T-helper 1 cell treated with Interleukin-12 subunit alpha and Interleukin-12 subunit beta and Interleukin-4 antibody, amounts not matched to agents 30 ng/mL and 1 ng/mL, for 36 hours (primary cell): ENCODE data around the gene PLEKHJ1. TPM values are rescaled to one million over a fixed set of nuclear protein-coding genes. Genes with fewer than 3 reads are reported as not detected.

Experiments used
- intact Hi-C: fragments of 100-400 bp; cut with micrococcal nuclease; formaldehyde crosslinking; loops from one replicate; pipeline ENCODE4 v1.15.1; 2024
- total RNA-seq: library from RNA; stranded (reverse); gene quantifications from 2 replicates; pipeline ENCODE4 v1.2.3, GENCODE V29; 2022

PLEKHJ1 gene
- total RNA-seq, 1 donor from 2014 or later = 65.7 TPM

DNA sequence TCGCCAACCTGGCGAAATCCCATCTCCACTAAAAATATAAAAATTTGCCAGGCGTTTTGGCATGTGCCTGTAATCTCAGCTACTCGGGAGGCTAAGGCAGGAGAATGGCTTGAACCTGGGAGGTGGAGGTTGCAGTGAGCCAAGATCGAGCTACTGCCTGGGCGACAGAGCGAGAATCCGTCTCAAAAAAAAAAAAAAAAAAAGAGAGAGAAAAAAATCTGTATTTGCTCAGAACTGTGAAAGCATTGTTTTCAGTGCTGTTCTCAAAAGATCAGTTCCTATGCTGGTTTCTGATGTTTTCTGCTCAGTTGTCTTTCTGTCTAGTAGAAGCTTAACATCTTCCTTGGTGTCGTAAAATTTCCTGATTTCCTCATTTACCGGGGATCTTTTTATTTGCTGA lies 3.0 kb upstream of the PLEKHJ1 start:
- intact Hi-C loops = loop anchor here (5.0 kb wide), 1 partner anchor 218 kb away; the partner anchor contains the start of gene LMNB2

GRCh38 chr19:2237869-2238153 lies 1.7 kb upstream of the PLEKHJ1 start:
- intact Hi-C loops = loop anchor here (1.0 to 5.0 kb wide), 3 partner anchors 141 to 383 kb away; partner anchors contain the start of genes IZUMO4, LMNB2 and MOB3A

- intact Hi-C loops = loop anchor here (1.0 to 5.0 kb wide), 3 partner anchors 140 to 384 kb away; partner anchors contain the start of genes IZUMO4, LMNB2 and MOB3A
Observed at GRCh38 chr19:2237051-2237868, 1.1 kb upstream of the PLEKHJ1 start.

DNA sequence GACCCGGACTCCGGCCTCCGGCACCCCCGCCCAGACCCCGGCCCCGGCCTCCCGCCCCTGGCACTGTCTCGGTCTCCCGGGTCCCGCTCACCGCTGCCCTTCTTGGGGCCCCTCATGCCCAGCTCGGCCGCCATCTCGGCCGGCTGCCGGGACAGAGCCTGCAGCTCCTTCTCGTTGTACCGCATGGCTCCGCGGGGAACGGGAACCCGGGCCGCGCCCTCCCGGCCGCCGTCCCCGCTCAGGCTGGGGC lies 140 bp downstream of the PLEKHJ1 start:
- intact Hi-C loops = loop anchor here (1.0 to 5.0 kb wide), 12 partner anchors 22 to 401 kb away; partner anchors contain the start of genes AP3D1, IZUMO4, LMNB2 and MOB3A

GRCh38 chr19:2235381-2236063 lies 607 bp downstream of the PLEKHJ1 start:
- intact Hi-C loops = loop anchor here (1.0 to 5.0 kb wide), 12 partner anchors 23 to 402 kb away; partner anchors contain the start of genes AP3D1, IZUMO4, LMNB2 and MOB3A

GRCh38 chr19:2234996-2235380 lies 1.1 kb downstream of the PLEKHJ1 start:
- intact Hi-C loops = loop anchor here (5.0 kb wide), 1 partner anchor 222 kb away; the partner anchor contains the start of gene LMNB2

- intact Hi-C loops = no loop called here
Observed at GRCh38 chr19:2233601-2234280, 2.4 kb downstream of the PLEKHJ1 start.

GRCh38 chr19:2232286-2233151 lies 3.6 kb downstream of the PLEKHJ1 start:
- intact Hi-C loops = no loop called here

GRCh38 chr19:2231621-2232221 lies 4.4 kb downstream of the PLEKHJ1 start:
- intact Hi-C loops = no loop called here

DNA sequence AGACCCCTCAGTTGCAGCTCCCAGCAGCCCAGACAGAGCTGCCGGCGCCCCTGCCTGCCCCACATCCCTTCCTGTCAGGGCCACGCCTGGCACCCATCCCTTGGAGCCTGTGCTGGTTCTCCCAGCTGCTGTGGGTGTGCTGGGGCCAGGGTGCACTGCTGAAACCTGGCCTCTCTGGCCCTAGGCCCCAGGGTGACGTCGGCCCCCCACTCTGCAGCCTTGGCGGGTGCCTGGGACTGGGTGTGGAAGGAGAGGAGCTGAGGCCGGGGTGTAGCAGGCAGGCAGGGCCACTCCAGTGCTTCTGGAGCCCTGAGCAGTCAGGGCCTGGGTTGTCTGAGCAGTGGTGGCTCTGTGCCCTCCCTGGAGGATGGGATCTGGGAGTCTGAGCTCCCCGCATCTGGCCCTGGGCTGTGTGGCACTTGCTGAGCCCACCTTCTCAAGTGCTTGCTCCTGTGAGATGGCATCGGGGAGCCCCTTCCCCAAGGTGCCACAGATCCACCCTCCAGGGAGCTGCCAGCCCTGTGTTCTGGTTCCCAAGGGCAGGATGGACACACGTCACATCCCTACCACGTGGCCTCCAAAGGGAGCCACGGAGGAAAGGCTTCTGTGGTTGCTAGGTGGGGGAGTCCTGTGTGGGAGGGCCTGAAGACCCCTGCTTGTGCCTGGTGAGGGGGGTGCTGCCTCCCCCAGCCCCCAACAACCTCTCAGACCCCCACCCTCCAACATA lies 5.2 kb downstream of the PLEKHJ1 start:
- intact Hi-C loops = no loop called here

DNA sequence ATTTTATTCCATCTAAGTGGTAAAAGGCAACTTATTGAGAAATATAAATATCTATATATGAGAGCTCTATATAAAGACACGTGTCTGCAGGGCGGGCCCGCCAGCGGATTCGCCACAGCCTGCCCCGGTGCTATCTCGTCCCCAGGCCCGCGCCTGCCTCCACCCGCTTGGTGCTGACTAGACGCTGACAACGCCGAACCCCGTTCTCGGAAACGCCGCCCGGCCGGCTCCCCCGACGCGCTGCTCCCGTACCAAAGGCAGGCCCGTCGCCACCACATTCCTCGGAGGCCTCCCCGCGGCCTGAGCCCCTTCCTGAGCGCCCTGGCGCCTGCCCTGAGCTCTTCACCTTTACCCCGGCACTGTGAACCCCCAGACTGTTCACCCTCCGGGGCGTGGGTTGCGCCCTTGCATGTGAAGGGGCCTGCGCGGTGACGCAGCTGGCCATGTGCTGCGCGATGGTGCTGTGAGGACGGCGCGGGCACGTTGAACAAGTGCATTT lies 6.0 kb downstream of the PLEKHJ1 start:
- intact Hi-C loops = no loop called here

- intact Hi-C loops = no loop called here
Observed at GRCh38 chr19:2229103-2230032, 6.8 kb downstream of the PLEKHJ1 start.

GRCh38 chr19:2228157-2229030 lies 7.7 kb downstream of the PLEKHJ1 start:
- intact Hi-C loops = no loop called here

DNA sequence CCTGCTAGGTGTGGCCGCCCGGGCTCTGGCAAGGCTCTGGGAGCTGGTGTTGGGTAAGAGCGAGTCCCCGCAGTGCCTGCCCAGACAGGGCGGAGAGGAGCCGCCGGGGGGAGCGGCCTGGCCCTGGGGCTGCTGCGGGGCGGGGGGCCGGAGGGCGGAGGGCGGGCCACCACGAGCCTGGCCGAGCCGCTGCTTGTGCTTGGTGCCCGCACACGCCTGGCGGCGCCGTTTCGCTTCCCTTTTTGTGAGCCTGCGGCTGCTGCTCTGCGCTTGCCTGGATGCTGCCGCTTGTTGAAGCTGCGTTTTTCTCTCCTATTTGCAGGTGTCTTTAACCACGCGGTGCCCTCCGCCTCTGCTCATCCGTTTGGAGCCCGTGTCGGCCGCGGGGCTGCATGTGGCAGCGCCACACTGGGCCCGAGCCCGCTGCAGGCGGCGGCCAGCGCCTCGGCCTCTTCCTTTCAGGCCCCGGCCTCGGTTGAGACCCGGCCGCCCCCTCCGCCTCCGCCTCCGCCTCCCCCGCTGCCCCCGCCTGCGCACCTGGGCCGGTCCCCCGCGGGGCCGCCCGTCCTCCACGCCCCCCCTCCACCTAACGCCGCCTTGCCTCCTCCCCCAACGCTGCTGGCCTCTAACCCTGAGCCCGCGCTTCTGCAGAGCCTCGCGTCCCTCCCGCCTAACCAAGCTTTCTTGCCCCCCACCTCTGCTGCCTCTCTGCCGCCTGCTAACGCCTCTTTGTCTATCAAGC lies 8.5 kb downstream of the PLEKHJ1 start:
- intact Hi-C loops = no loop called here

- intact Hi-C loops = no loop called here
Observed at GRCh38 chr19:2226840-2227360, 9.2 kb downstream of the PLEKHJ1 start.

- intact Hi-C loops = no loop called here
Observed at GRCh38 chr19:2226051-2226839, 9.9 kb downstream of the PLEKHJ1 start.
